A673 (cell line): ENCODE measurements around the gene ABCA13. TPM values are rescaled to one million over a fixed set of nuclear protein-coding genes. Genes with fewer than 3 reads are reported as not detected.

Experiments
- BruUV-seq: library from RNA; stranded (reverse); fragments of 400-500 nt; replicated peaks from 2 replicates; lab custom pipeline; 2021; lab: Mats Ljungman, UMichigan
- CTCF ChIA-PET: fragments of 300-600 bp; sonication (Branson Sonifier 250); formaldehyde crosslinking; loops from one replicate; lab custom pipeline; 2022; ENCODE audit warnings: antibody characterized with exemption; lab: Charles Lee
- POLR2A ChIA-PET: fragments of 300-600 bp; sonication (Branson Sonifier 250); formaldehyde crosslinking; loops from one replicate; lab custom pipeline; 2022; ENCODE audit warnings: antibody characterized with exemption; ENCODE audit not compliant: low non-redundant PET; lab: Charles Lee
- DNase-seq: peaks from one replicate; pipeline ENCODE4 v3.0.0-alpha.2; 2015; ENCODE audit warnings: low spot score
- H3K27ac ChIP-seq: fragments of 200-600 bp; sonication (generic); 2 replicates; pipeline ENCODE4 v1.5.1; 2016; ENCODE audit warnings: mixed run types, low read depth, mild to moderate bottlenecking, mixed read lengths, antibody characterized with exemption, low read length; ENCODE audit not compliant: poor library complexity, severe bottlenecking
- H3K27me3 ChIP-seq: fragments of 200-600 bp; sonication (generic); replicated peaks from 2 replicates; pipeline ENCODE4 v1.6.1; 2017; ENCODE audit warnings: mixed run types, low read depth, mild to moderate bottlenecking, mixed read lengths, antibody characterized with exemption, low read length; ENCODE audit not compliant: insufficient read depth, poor library complexity
- H3K36me3 ChIP-seq: fragments of 200-600 bp; sonication (generic); 2 replicates; pipeline ENCODE4 v1.6.1; 2016; ENCODE audit warnings: mixed run types, mild to moderate bottlenecking, mixed read lengths, antibody characterized with exemption, low read length; ENCODE audit not compliant: insufficient read depth, poor library complexity, severe bottlenecking
- H3K4me1 ChIP-seq: fragments of 200-600 bp; sonication (generic); 2 replicates; pipeline ENCODE4 v1.6.1; 2017; ENCODE audit warnings: mixed run types, mild to moderate bottlenecking, mixed read lengths, antibody characterized with exemption, low read length; ENCODE audit not compliant: insufficient read depth, poor library complexity, severe bottlenecking
- H3K4me3 ChIP-seq: fragments of 200-600 bp; sonication (generic); 2 replicates; pipeline ENCODE4 v1.5.1; 2016; ENCODE audit warnings: low read depth, mixed run types, mild to moderate bottlenecking, mixed read lengths, low read length; ENCODE audit not compliant: poor library complexity, severe bottlenecking
- H3K9me3 ChIP-seq: fragments of 200-600 bp; sonication (generic); 2 replicates; pipeline ENCODE4 v1.6.1; 2016; ENCODE audit warnings: mixed run types, low read depth, mild to moderate bottlenecking, mixed read lengths, antibody characterized with exemption, low read length; ENCODE audit not compliant: poor library complexity, severe bottlenecking
- CTCF ChIP-seq: fragments of 300-800, 200-600 bp; sonication (generic); conservative IDR thresholded peaks from 2 replicates; pipeline ENCODE4 v1.5.1; 2017; ENCODE audit warnings: low read depth, mild to moderate bottlenecking, antibody characterized with exemption, low read length, moderate library complexity, mixed read lengths
- EZH2 ChIP-seq: fragments of 200-600 bp; sonication (generic); IDR thresholded peaks from 2 replicates; pipeline ENCODE4 v1.6.1; 2017; ENCODE audit warnings: borderline replicate concordance, low read depth, mild to moderate bottlenecking, mixed read lengths, antibody characterized with exemption, low read length; ENCODE audit not compliant: poor library complexity, severe bottlenecking
- intact Hi-C: fragments of 100-400 bp; cut with micrococcal nuclease; formaldehyde crosslinking; loops from one replicate; pipeline ENCODE4 v1.10.0; 2022; ENCODE audit not compliant: unreplicated experiment
- total RNA-seq: library from RNA; stranded (reverse); gene quantifications from 2 replicates; pipeline ENCODE4 v1.2.3, GENCODE V29; 2021

ABCA13 gene
- total RNA-seq, 1 experiment from 2014 or later = 15.6 TPM

GRCh38 chr7:48304641-48305040, 133.4 kb downstream of the ABCA13 start:
- H3K4me1 ChIP-seq = no peaks in the 10 kb centered on the region
- ChIA-PET POLR2A (no interaction called here), CTCF (no interaction called here)
- H3K27me3 ChIP-seq = no peaks in the 10 kb centered on the region
- H3K36me3 ChIP-seq = no peaks in the 10 kb centered on the region
- no peak for DNase-seq
- H3K4me3 ChIP-seq = no peak overlapping the region
- H3K27ac ChIP-seq = no peak overlapping the region
- no peaks in the 10 kb centered on the region for H3K9me3 ChIP-seq
- intact Hi-C loops = loop anchor here (10.0 kb wide), 1 partner anchor 570 kb away; no protein-coding TSS in a partner anchor
- TF ChIP-seq EZH2 (no peak), CTCF (no peak)
- BruUV-seq = no TSS peak

GRCh38 chr7:48305661-48306060, 134.4 kb downstream of the ABCA13 start:
- Histone ChIP-seq H3K27ac (no peak overlapping the region), H3K4me3 (no peak overlapping the region), H3K36me3 (no peaks in the 10 kb centered on the region), H3K9me3 (no peaks in the 10 kb centered on the region), H3K27me3 (no peaks in the 10 kb centered on the region), H3K4me1 (no peaks in the 10 kb centered on the region)
- BruUV-seq = no TSS peak
- ChIA-PET CTCF (no interaction called here), POLR2A (no interaction called here)
- DNase-seq = no peak
- no peak for TF ChIP-seq EZH2
- TF ChIP-seq CTCF = no peak
- intact Hi-C loops = loop anchor here (10.0 kb wide), 1 partner anchor 569 kb away; no protein-coding TSS in a partner anchor

DNA sequence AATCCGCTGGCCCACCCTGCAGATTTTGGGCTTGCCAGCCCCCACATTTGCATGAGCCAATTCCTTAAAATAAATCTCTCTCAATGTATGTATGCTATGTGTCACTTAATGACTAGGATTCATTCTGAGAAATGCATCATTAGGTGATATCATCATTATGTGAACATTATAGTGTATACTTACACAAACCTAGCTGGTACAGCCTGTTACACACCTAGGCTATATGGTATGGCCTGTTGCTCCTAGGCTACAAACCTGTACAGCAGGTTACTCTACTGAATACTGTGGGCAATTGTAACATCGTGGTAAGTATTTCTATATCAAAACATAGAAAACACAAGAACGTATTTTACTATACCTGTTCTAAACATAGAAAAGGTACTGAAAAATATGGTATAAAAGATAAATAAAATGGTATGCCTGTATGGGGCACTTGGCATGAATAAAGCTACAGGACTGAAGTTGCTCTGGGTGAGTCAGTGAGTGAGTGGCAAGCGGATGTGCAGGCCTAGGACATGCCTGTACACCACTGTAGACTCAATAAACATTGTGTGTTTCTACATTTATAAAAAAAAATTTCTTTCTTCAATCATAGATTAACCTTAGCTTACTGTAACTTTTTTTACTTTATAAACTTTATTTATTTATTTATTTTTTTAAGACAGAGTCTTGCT, 135.9 kb downstream of the ABCA13 start:
- TF ChIP-seq CTCF (no peak), EZH2 (no peak)
- CTCF ChIA-PET = no interaction called here
- H3K36me3 ChIP-seq = no peaks in the 10 kb centered on the region

More for the DNA sequence above, 135.9 kb downstream of the ABCA13 start:
- BruUV-seq = no TSS peak
- H3K4me3 ChIP-seq = no peak overlapping the region
- no peaks in the 10 kb centered on the region for H3K27me3 ChIP-seq
- intact Hi-C loops = loop anchor here (10.0 kb wide), 1 partner anchor 568 kb away; no protein-coding TSS in a partner anchor
- no peaks in the 10 kb centered on the region for H3K4me1 ChIP-seq
- no peaks in the 10 kb centered on the region for H3K9me3 ChIP-seq
- POLR2A ChIA-PET = no interaction called here
- no peak overlapping the region for H3K27ac ChIP-seq
- DNase-seq = no peak
